NCI-H1092 (cell line): ENCODE measurements around the gene SMPDL3B.

Experiments
- DNase-seq: peaks from one replicate; lab custom pipeline; 2025; lab: John Stamatoyannopoulos, UW

The SMPDL3B gene, protein sequence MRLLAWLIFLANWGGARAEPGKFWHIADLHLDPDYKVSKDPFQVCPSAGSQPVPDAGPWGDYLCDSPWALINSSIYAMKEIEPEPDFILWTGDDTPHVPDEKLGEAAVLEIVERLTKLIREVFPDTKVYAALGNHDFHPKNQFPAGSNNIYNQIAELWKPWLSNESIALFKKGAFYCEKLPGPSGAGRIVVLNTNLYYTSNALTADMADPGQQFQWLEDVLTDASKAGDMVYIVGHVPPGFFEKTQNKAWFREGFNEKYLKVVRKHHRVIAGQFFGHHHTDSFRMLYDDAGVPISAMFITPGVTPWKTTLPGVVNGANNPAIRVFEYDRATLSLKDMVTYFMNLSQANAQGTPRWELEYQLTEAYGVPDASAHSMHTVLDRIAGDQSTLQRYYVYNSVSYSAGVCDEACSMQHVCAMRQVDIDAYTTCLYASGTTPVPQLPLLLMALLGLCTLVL

DNA sequence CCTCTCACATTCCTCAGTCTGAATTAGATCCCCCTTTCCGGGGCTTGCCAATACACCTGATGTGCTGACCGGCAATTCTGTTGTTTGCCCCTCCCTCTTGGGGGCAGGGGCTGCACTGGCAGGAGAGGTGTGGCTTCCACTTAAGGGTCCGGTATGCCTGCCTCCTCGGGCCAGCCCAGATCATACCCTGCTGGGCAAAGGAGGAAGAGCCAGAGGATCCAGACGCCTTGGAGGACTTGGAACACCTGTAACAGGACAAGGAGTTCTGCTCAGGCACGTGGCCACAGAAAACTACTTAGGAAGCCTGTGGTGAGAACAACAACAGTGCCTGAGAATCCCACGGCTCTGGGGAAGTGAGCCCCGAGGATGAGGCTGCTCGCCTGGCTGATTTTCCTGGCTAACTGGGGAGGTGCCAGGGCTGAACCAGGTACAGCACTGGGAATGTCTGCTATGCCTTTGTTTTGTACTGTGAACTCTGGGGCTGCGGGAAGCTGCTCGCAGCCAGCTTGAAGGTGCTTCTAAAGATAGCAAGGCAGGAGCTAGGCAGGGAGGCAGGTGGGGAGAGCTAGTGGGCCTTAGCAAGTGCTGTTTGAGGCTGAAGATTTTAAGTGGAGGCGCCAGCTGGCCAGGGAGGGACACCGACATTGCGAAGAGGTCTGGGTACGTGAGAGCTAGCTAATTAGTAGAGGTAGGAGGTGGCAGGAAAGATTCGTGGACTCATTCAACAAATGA, at the start of gene SMPDL3B:
SMPDL3B (plus strand) TSS at position 183 of the 732 bp plus-strand sequence; CDS start at position 367, 184 bp downstream.
- no peak for DNase-seq

DNA sequence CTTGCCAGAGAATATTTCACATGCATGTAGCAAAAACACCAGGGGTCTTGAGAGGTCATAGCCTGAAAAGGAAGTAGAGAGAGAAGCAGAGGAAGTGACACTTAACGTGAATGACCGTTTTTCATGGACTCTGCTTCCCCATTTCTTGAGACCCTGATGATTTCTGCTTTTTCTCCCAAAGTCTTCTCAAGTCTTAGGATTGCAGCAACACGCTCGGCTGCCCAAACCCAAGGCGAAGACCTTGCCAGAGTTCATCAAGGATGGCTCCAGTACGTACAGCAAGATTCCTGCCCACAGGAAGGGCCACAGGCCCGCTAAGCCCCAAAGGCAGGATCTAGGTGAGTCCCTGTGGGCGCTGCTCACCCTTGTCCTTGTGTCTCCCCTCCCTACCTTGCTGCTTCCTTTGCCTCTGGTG, 49.7 kb upstream of the SMPDL3B start:
- DNase-seq = no peak

GRCh38 chr1:27885621-27886352, 49.0 kb upstream of the SMPDL3B start:
- no peak for DNase-seq

- DNase-seq = no peak
Measured at GRCh38 chr1:27886353-27886679, 48.5 kb upstream of the SMPDL3B start.

DNA sequence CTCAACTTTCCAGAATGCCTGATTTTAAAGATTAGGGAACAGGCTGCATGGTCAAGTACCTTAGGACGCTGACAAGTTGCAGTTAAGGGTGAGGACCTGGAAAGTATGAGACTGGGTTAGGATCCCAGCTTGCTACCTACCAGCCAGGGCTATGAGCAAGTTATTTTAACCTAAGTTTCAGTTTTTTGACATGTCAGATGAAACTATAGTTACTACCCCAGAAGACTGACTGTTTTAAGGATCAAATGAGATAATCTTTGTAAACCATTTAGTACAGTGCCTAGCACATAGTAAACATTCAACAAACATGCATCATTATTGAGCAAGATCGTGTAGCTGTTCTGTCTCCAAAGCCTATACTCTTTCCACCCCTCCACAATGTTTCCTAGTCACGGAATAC, 48.1 kb upstream of the SMPDL3B start:
- DNase-seq = no peak

DNA sequence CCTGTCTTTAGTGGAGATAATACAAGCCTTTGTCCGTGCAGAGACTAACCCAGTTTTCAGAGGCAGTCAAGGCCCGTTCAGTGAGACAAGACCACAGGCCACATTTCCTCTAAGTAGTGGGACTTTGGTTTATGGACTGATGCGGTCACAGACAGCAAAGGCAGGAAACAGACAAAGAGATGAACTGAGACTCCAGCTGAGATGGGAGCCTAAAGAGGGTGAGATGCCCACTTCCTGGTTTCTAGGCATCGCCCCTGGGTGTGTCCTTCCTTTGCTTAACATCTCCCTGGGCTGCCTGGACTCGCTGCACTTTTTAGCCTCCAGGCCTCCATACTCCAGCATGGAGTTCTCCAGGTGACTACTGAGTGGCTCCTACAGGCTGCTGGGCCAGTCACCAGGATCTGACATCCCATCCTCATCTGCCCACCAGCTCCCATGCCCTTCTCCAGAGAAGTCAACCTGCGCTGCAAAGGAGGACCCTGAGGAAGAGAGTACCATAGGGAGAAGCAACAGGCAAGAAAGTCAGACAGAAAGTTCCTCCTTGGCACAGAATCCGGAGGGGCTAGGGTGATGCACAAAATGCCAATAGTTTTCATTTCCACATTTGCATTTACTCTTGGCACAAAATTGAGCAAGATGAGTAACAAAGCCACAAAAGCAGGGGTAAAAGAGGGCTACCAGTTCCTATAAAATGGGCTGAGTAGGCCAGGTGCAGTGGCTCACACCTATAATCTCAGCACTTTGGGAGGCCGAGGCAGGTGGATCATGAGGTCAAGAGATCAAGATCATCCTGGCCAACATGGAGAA, 47.4 kb upstream of the SMPDL3B start:
- DNase-seq = no peak

- no peak for DNase-seq
Measured at GRCh38 chr1:27889506-27889905, 45.3 kb upstream of the SMPDL3B start.

GRCh38 chr1:27891196-27891889, 43.5 kb upstream of the SMPDL3B start:
- DNase-seq = no peak

- DNase-seq = no peak
Measured at GRCh38 chr1:27894521-27894920, 40.3 kb upstream of the SMPDL3B start.

GRCh38 chr1:27906759-27907158, 28.0 kb upstream of the SMPDL3B start:
- DNase-seq = no peak

DNA sequence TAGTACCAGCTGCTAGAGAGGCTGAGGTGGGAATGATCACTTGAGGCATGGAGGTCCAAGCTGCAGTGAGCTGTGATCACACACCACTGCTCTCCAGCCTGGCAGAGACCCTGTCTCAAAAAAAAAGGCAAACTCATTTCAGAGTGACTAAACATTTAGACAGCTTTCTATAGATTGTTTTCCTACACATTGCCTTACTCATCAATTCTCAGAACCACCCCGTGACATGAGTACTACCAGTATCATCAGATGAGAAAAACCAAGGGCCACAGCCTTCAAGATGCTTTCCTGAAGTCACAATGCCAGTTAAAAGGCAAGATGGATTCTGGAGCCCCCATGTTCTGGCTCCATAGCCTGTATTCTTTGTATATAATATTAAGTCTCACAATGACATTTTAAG, 22.4 kb upstream of the SMPDL3B start:
- DNase-seq = no peak

GRCh38 chr1:27915082-27915575, 19.7 kb upstream of the SMPDL3B start:
- DNase-seq = no peak

GRCh38 chr1:27922272-27922671, 12.5 kb upstream of the SMPDL3B start:
- no peak for DNase-seq

- DNase-seq = no peak
Measured at GRCh38 chr1:27928216-27928954, 6.4 kb upstream of the SMPDL3B start.

- no peak for DNase-seq
Measured at GRCh38 chr1:27931184-27931583, 3.6 kb upstream of the SMPDL3B start.

- DNase-seq = no peak
Measured at GRCh38 chr1:27931759-27932158, 3.0 kb upstream of the SMPDL3B start.

- DNase-seq = no peak
Measured at GRCh38 chr1:27935721-27936120, 921 bp downstream of the SMPDL3B start.

DNA sequence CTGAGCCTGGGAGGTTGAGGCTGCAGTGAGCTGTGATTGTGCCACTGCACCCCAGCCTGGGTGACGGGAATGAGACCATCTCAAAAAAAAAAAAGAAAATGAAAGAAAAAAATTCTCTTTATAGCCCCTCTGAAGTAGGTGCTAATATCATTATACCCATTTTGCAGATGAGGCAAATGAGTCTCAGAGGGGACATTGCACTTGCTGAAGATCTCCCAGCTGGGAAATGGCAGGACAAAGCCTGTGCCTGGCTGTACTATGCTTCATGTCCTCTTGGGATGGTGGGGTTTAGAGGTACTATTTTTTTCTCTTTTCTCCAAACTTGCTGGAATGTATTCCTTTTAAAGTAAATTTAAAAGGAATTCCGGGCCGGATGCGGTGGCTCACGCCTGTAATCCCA, 1.6 kb downstream of the SMPDL3B start:
- no peak for DNase-seq

DNA sequence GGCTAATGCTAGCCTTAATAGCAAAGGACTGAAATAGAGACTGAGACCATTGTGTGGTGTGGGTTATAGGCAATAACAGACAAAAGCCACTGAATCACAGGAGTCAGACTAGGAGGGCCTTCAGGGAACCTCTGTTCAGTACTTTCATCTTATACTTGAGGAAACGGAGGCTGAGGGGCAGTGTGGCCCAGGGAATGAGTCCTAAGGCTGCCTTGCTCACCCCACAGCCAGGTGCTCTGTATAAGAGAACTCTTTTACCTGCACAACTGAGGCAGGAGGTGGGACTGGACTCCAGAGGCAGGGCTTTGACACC, 2.7 kb downstream of the SMPDL3B start:
- no peak for DNase-seq

- DNase-seq = no peak
Measured at GRCh38 chr1:27938488-27938887, 3.7 kb downstream of the SMPDL3B start.

- DNase-seq = peak; percentile 22
Measured at GRCh38 chr1:27940297-27940696, 5.5 kb downstream of the SMPDL3B start.
